Colonic mucosa (tissue), 4 donors: ENCODE data around the gene GPR87. TPM values are rescaled to one million over a fixed set of nuclear protein-coding genes. Genes with fewer than 3 reads are reported as not detected.

ENCODE experiments used
- DNase-seq: peaks from one replicate; pipeline ENCODE4 v3.0.0-alpha.2; 2020
- H3K27ac ChIP-seq: fragments of 200-600 bp; one replicate; pipeline ENCODE4 v1.8.0; 2021
- H3K27me3 ChIP-seq: fragments of 200-600 bp; one replicate; pipeline ENCODE4 v1.8.0; 2021
- H3K36me3 ChIP-seq: fragments of 200-600 bp; one replicate; pipeline ENCODE4 v1.8.0; 2021
- H3K4me1 ChIP-seq: fragments of 200-600 bp; one replicate; pipeline ENCODE4 v1.8.0; 2021; ENCODE audit warnings: mild to moderate bottlenecking
- H3K4me3 ChIP-seq: fragments of 200-600 bp; one replicate; pipeline ENCODE4 v1.8.0; 2021
- H3K9ac ChIP-seq, 2 donors: one replicate each; pipeline ENCODE4 v1.7.0; 2013; ENCODE audit warnings: control low read depth in 2 of 2, low read depth in 2 of 2, low read length in 2 of 2
- H3K9me3 ChIP-seq: fragments of 200-600 bp; one replicate; pipeline ENCODE4 v1.8.0; 2021
- CTCF ChIP-seq: fragments of 200-600 bp; IDR thresholded peaks from one replicate; pipeline ENCODE4 v1.8.0; 2022; ENCODE audit warnings: antibody characterized with exemption, mild to moderate bottlenecking
- intact Hi-C: fragments of 100-400 bp; cut with DNase I; formaldehyde crosslinking; loops from one replicate; pipeline ENCODE4 v1.14.1; 2022
- total RNA-seq, 2 donors: library from RNA; stranded (reverse); fragmentation: NEBNext Ultra II Directional in 1 of 2; extraction: Animal tissue kit (Norgen Biotek cat#: 25700) in 1 of 2; gene quantifications; one replicate each; pipeline ENCODE4 v1.2.1, GENCODE V29; 2021
- donor health status: healthy.
- donor health status: DM: no; HTN: no; CAD: no.
- donor health status: DM: no; HTN: no; CAD: no.

The GPR87 gene
- total RNA-seq, 2 donors from 2014 or later, result not detected

- Histone ChIP-seq H3K36me3 (no peaks in the 10 kb centered on the region), H3K9ac (no peak overlapping the region), H3K27ac (no peak overlapping the region), H3K4me1 (no peaks in the 10 kb centered on the region), H3K27me3 (no peaks in the 10 kb centered on the region), H3K9me3 (no peaks in the 10 kb centered on the region), H3K4me3 (no peak overlapping the region)
- DNase-seq, result no peak
- intact Hi-C loops, result no loop called here
- no peak for TF ChIP-seq CTCF
Measured at GRCh38 chr3:151315846-151316245, 774 bp downstream of the GPR87 start.

GRCh38 chr3:151315136-151315535, 1.5 kb downstream of the GPR87 start:
- no peaks in the 10 kb centered on the region for H3K9me3 ChIP-seq
- H3K27ac ChIP-seq, result no peak overlapping the region
- H3K9ac ChIP-seq, result no peak overlapping the region
- no peak for DNase-seq
- H3K27me3 ChIP-seq, result no peaks in the 10 kb centered on the region
- intact Hi-C loops, result no loop called here
- H3K36me3 ChIP-seq, result no peaks in the 10 kb centered on the region
- no peaks in the 10 kb centered on the region for H3K4me1 ChIP-seq
- H3K4me3 ChIP-seq, result no peak overlapping the region
- TF ChIP-seq CTCF, result no peak

- H3K4me3 ChIP-seq, result no peak overlapping the region
- no peak for DNase-seq
- H3K4me1 ChIP-seq, result no peaks in the 10 kb centered on the region
- intact Hi-C loops, result no loop called here
- no peak overlapping the region for H3K9ac ChIP-seq
- H3K27me3 ChIP-seq, result no peaks in the 10 kb centered on the region
- no peak for TF ChIP-seq CTCF
- no peaks in the 10 kb centered on the region for H3K9me3 ChIP-seq
- no peak overlapping the region for H3K27ac ChIP-seq
- H3K36me3 ChIP-seq, result no peaks in the 10 kb centered on the region
Measured at GRCh38 chr3:151314593-151314992, 2.0 kb downstream of the GPR87 start.

GRCh38 chr3:151314137-151314536, 2.5 kb downstream of the GPR87 start:
- no peak for TF ChIP-seq CTCF

GRCh38 chr3:151312972-151313371, 3.6 kb downstream of the GPR87 start:
- Histone ChIP-seq H3K27ac (no peak overlapping the region), H3K36me3 (no peaks in the 10 kb centered on the region), H3K4me1 (no peaks in the 10 kb centered on the region), H3K9ac (no peak overlapping the region), H3K27me3 (no peaks in the 10 kb centered on the region), H3K9me3 (no peaks in the 10 kb centered on the region), H3K4me3 (no peak overlapping the region)
- intact Hi-C loops, result no loop called here
- TF ChIP-seq CTCF, result no peak
- no peak for DNase-seq

More at GRCh38 chr3:151314137-151314536, 2.5 kb downstream of the GPR87 start:
- H3K36me3 ChIP-seq, result no peaks in the 10 kb centered on the region
- no peak overlapping the region for H3K9ac ChIP-seq
- H3K27me3 ChIP-seq, result no peaks in the 10 kb centered on the region
- intact Hi-C loops, result no loop called here
- no peaks in the 10 kb centered on the region for H3K4me1 ChIP-seq
- no peak overlapping the region for H3K4me3 ChIP-seq
- DNase-seq, result no peak
- no peak overlapping the region for H3K27ac ChIP-seq
- H3K9me3 ChIP-seq, result no peaks in the 10 kb centered on the region

- intact Hi-C loops, result no loop called here
- Histone ChIP-seq H3K9ac (no peak overlapping the region), H3K4me3 (no peak overlapping the region), H3K9me3 (no peaks in the 10 kb centered on the region), H3K36me3 (no peaks in the 10 kb centered on the region), H3K4me1 (no peaks in the 10 kb centered on the region), H3K27me3 (no peaks in the 10 kb centered on the region), H3K27ac (no peak overlapping the region)
- TF ChIP-seq CTCF, result no peak
- DNase-seq, result no peak
Measured at GRCh38 chr3:151309566-151309965, 7.1 kb downstream of the GPR87 start.
